ENCODE data around the gene LTA.
"Not testable (repeated sequence)": the region's sequence is repeated elsewhere in the genome, so short reads cannot be mapped to it uniquely, and the experiment has no call there.

LTA gene

DNA sequence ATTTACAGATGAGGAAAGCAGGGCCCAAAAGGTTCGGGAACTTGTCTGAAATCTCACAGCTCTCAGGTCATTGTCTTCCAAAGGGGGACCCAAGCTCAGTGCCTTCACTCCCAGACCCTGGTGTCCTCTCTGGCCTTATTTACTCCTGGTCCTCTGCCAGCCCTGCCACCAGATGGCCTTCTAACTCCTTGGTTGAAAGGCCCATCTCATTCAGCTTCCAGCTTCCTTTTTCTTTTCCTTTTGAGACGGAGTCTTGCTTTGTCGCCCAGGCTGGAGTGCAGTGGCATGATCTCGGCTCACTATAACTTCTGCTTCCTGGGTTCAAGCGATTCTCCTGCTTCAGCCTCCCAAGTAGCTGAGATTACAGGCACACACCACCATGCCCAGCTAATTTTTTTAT is 20.7 kb upstream of the LTA start:
- peak; percentile 92 for DNase-seq (ENCODE audit: low read depth)
- H3K4me3 ChIP-seq (ENCODE audit: low read depth, low read length) = not testable (repeated sequence)
- TF ChIP-seq, protein P1, sequence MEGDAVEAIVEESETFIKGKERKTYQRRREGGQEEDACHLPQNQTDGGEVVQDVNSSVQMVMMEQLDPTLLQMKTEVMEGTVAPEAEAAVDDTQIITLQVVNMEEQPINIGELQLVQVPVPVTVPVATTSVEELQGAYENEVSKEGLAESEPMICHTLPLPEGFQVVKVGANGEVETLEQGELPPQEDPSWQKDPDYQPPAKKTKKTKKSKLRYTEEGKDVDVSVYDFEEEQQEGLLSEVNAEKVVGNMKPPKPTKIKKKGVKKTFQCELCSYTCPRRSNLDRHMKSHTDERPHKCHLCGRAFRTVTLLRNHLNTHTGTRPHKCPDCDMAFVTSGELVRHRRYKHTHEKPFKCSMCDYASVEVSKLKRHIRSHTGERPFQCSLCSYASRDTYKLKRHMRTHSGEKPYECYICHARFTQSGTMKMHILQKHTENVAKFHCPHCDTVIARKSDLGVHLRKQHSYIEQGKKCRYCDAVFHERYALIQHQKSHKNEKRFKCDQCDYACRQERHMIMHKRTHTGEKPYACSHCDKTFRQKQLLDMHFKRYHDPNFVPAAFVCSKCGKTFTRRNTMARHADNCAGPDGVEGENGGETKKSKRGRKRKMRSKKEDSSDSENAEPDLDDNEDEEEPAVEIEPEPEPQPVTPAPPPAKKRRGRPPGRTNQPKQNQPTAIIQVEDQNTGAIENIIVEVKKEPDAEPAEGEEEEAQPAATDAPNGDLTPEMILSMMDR (IDR thresholded peaks at IDR 0.05; ENCODE audit: low read depth, low read length) = peak; percentile 85
- TF ChIP-seq MYC (IDR thresholded peaks at IDR 0.05; ENCODE audit: low read depth, low read length) = peak; percentile 45; the same call in 1 of the 2 replicates

DNA sequence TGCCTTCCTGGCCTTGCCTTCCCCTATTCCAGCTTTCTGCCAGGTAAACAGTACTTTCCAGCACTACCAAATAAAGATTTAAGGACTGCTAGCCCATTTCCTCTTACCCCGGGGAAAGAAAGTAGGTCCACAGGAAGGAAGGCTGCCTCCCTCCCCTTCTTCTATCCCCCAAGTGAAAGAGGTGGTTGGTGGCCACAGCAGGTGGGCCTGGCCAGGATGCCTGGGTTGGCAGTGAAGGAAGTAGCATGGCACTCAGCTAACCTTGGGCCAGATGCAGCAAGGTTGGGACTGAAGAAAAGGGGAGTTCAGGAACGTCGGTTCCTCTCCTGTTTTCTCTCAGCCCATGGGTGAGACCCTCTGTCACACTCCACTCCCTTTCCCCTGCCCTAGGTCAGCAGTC is 15.8 kb upstream of the LTA start:
- TF ChIP-seq, protein P1 (IDR thresholded peaks at IDR 0.05; ENCODE audit: low read depth, low read length) = no peak
- TF ChIP-seq, protein P2, sequence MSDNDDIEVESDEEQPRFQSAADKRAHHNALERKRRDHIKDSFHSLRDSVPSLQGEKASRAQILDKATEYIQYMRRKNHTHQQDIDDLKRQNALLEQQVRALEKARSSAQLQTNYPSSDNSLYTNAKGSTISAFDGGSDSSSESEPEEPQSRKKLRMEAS (IDR thresholded peaks at IDR 0.05; ENCODE audit: low read depth, low read length) = no peak
- TF ChIP-seq MYC (IDR thresholded peaks at IDR 0.05; ENCODE audit: low read depth, low read length) = no peak
- no peak for TF ChIP-seq POLR2A (IDR thresholded peaks at IDR 0.05; ENCODE audit: extremely low read depth, insufficient read length)
- DNase-seq (ENCODE audit: low read depth) = peak; percentile 40
- no peak overlapping the region for H3K4me3 ChIP-seq (ENCODE audit: low read depth, low read length)

DNA sequence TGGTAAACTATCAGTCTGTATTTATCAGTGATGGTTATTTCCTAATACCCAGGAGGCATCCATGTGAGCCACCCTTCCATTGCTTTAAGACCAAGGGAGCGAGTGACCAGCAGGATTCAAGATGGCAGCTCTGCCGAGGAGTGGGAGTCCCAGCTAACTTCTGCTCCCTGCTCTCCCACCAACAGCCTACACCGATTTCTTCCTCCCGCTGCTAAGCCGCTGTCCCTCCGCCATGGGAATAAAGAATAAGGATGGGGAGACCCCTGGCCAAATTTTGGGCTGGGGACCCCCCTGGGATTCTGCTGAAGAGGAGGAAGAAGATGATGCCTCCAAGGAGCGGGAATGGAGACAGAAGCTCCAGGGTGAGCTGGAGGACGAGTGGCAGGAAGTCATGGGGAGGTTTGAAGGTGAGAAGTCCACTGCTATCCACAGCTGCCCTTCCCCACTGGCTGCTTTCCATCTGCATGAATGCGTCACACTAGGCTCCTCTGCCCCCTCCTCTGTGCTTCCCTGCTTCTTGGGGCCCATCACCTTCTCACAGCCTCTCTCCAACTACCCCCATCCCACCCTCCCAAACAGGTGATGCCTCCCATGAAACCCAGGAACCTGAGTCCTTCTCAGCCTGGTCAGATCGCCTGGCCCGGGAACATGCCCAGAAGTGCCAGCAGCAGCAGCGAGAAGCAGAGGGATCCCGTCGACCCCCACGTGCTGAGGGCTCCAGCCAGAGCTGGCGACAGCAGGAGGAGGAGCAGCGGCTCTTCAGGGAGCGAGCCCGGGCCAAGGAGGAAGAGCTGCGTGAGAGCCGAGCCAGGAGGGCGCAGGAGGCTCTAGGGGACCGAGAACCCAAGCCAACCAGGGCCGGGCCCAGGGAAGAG is 14.4 kb upstream of the LTA start:
- TF ChIP-seq, protein P2 (IDR thresholded peaks at IDR 0.05; ENCODE audit: low read depth, low read length) = no peak
- no peak overlapping the region for H3K4me3 ChIP-seq (ENCODE audit: low read depth, low read length)
- peak; percentile 53 for DNase-seq (ENCODE audit: low read depth)

DNA sequence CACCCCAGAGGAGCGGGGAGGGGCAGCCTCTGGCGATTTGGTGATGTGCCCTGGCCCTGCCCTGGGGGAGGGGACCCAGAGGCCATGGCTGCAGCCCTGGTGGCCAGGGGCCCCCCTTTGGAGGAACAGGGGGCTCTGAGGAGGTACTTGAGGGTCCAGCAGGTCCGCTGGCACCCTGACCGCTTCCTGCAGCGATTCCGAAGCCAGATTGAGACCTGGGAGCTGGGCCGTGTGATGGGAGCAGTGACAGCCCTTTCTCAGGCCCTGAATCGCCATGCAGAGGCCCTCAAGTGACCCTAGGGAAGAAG is 13.8 kb upstream of the LTA start:
- TF ChIP-seq POLR2A (IDR thresholded peaks at IDR 0.05; ENCODE audit: extremely low read depth, insufficient read length) (no peak), MYC (IDR thresholded peaks at IDR 0.05; ENCODE audit: low read depth, low read length) (no peak)
- TF ChIP-seq, protein P1 (IDR thresholded peaks at IDR 0.05; ENCODE audit: low read depth, low read length) = no peak
- TF ChIP-seq, protein P2 (IDR thresholded peaks at IDR 0.05; ENCODE audit: low read depth, low read length) = no peak
- DNase-seq (ENCODE audit: low read depth) = no peak
- H3K4me3 ChIP-seq (ENCODE audit: low read depth, low read length) = peak overlapping the region; percentile 13

DNA sequence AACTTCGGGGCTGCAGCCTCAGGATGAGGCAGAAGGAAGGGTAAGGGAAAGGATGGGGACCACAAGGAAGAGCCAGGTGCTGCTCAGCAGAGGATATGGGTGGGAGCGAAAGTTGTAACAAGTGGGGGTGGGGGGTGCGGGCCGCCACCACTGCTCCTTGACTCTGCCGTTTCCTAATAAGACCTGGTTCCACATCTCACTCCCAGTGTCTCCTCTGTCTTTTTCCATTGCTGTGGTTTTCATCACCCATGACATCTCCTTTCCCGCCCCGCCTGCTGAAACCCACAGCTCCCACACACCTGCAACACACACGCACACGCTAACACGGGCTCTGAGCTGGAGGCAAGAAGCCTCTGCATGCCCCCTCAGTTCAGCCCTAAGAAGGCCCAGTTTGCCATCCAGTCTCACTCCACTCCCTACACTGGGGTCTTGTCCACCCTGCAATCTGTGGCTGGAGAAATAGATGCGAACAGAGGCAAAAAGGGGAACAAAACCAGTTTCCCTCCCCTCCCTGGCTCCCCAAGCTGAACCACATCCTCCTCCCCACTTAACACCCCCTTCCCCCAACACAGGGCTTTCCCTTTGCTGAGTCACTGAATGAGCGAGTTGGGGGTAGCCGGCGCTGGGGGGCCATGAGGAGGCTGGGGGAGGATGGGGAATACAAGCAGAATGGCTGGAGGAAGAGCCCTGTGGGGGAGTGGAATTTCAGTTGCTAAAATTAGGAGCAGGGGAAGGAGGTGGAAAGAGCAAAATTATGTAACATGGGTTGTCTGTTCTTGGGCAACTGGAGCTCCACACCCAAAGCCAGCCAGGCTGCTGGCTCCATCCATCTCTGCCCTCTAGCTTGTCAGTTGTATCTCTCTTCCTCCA is 13.2 kb upstream of the LTA start:
- TF ChIP-seq, protein P1 (IDR thresholded peaks at IDR 0.05; ENCODE audit: low read depth, low read length) = no peak
- TF ChIP-seq, protein P2 (IDR thresholded peaks at IDR 0.05; ENCODE audit: low read depth, low read length) = no peak; the same call in 1 of the 2 replicates
- TF ChIP-seq MYC (IDR thresholded peaks at IDR 0.05; ENCODE audit: low read depth, low read length) (no peak), POLR2A (IDR thresholded peaks at IDR 0.05; ENCODE audit: extremely low read depth, insufficient read length) (no peak)
- H3K4me3 ChIP-seq (ENCODE audit: low read depth, low read length) = peak overlapping the region; percentile 39
- DNase-seq (ENCODE audit: low read depth) = peak; percentile 100

DNA sequence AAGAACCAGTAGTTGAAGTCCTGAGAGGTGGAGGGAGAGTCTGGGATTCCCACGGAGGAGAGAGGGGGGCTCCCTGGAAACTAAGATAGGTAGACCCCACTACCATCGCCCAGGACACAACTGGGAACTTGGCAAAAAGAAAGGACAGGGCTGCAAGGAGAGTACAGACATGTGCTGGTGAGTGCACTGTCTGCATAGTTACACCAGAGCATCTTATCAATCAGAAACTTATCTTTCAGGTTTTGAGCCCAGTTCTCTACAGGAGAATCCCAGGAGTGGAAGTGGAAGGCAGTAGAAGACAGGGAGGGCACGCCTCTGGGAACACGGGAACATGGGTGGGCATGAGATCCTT is 12.5 kb upstream of the LTA start:
- no peak for TF ChIP-seq MYC (IDR thresholded peaks at IDR 0.05; ENCODE audit: low read depth, low read length)
- TF ChIP-seq, protein P2 (IDR thresholded peaks at IDR 0.05; ENCODE audit: low read depth, low read length) = no peak
- no peak for TF ChIP-seq POLR2A (IDR thresholded peaks at IDR 0.05; ENCODE audit: extremely low read depth, insufficient read length)
- TF ChIP-seq, protein P1 (IDR thresholded peaks at IDR 0.05; ENCODE audit: low read depth, low read length) = no peak
- peak overlapping the region; percentile 39 for H3K4me3 ChIP-seq (ENCODE audit: low read depth, low read length)
- no peak for DNase-seq (ENCODE audit: low read depth)

All from NB4 (cell line).